Loucy (cell line): ENCODE measurements around the gene FHIP1A.

Source experiments
- EZH2phosphoT487 ChIP-seq: fragments of 200-600 bp; IDR thresholded peaks from 2 replicates; pipeline ENCODE4 v1.6.1; 2018; ENCODE audit warnings: antibody characterized with exemption, mild to moderate bottlenecking, moderate library complexity, borderline replicate concordance
- TF ChIP-seq, protein P1 (sequence below): fragments of 200-600 bp; sonication (generic); conservative IDR thresholded peaks from 2 replicates; pipeline ENCODE4 v1.5.1; 2014; ENCODE audit warnings: mild to moderate bottlenecking, antibody characterized with exemption, low read length

GRCh38 chr4:151438154-151438553 lies 29.2 kb downstream of the FHIP1A start:
- TF ChIP-seq, protein P1, sequence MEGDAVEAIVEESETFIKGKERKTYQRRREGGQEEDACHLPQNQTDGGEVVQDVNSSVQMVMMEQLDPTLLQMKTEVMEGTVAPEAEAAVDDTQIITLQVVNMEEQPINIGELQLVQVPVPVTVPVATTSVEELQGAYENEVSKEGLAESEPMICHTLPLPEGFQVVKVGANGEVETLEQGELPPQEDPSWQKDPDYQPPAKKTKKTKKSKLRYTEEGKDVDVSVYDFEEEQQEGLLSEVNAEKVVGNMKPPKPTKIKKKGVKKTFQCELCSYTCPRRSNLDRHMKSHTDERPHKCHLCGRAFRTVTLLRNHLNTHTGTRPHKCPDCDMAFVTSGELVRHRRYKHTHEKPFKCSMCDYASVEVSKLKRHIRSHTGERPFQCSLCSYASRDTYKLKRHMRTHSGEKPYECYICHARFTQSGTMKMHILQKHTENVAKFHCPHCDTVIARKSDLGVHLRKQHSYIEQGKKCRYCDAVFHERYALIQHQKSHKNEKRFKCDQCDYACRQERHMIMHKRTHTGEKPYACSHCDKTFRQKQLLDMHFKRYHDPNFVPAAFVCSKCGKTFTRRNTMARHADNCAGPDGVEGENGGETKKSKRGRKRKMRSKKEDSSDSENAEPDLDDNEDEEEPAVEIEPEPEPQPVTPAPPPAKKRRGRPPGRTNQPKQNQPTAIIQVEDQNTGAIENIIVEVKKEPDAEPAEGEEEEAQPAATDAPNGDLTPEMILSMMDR = no peak
- no peak for TF ChIP-seq EZH2phosphoT487
